ENCODE results near the gene CRTC1. TPM values are rescaled to one million over a fixed set of nuclear protein-coding genes. Genes with fewer than 3 reads are reported as not detected.

CRTC1 gene
- total and polyA plus RNA-seq, 9 of the 15 experiments (the other 6 are each of a cell fraction or from before 2014, with no cell fraction given), result 0.25 to 3.8 (median 1.2) TPM; not detected in 2

GRCh38 chr19:18704971-18705370 is 21.5 kb downstream of the CRTC1 start:
- DNase-seq (ENCODE audit: extremely low read depth in 1 of 4, low spot score in 3 of 4) (no peak), ATAC-seq (no peak), FAIRE-seq (no peak)
- H3K4me3 ChIP-seq, result no peak overlapping the region
- in situ Hi-C loops (cut with MboI), result no loop called here
- TF ChIP-seq ZNF398 (CRISPR knock-in tag; IDR thresholded peaks at IDR 0.05) (no peak), OTX1 (CRISPR knock-in tag; IDR thresholded peaks at IDR 0.05) (no peak), PCBP2 (IDR thresholded peaks at IDR 0.05; ENCODE audit: low read depth, low read length, poor library complexity, severe bottlenecking) (no peak), NONO (IDR thresholded peaks at IDR 0.05; ENCODE audit: low read depth in 2 of 2, low read length in 1 of 2) (no peak), CTBP1 (IDR thresholded peaks at IDR 0.05; ENCODE audit: borderline replicate concordance) (no peak)
- no peak overlapping the region for H2AFZ ChIP-seq (ENCODE audit: low read depth, low read length)
- intact Hi-C loops (cut with micrococcal nuclease), result no loop called here
- H3K27me3 ChIP-seq (ENCODE audit: control insufficient read depth in 2 of 2, insufficient read depth in 2 of 2, low read length in 2 of 2), result no peaks in the 10 kb centered on the region
- ChIA-PET CTCF (ENCODE audit: low intra/inter-chr PET ratio) (no interaction called here), POLR2A (no interaction called here)
- H3K79me2 ChIP-seq (ENCODE audit: control insufficient read depth, insufficient read depth, low read length), result 0 out of 3 replicates have a peak, but pooled peaks cover 6% of the 10 kb centered on the region
- WGBS (ENCODE audit: insufficient coverage, low coverage, missing lambda C conversion rate), result 38% methylated on average over 7 of the region's 7 CpGs
- no peak overlapping the region for H3K4me2 ChIP-seq (ENCODE audit: insufficient read depth, low read length)
- no peak overlapping the region for H3K27ac ChIP-seq (ENCODE audit: extremely low read depth, low read depth, low read length)
- H3K4me1 ChIP-seq (replicated peaks in 1 of 2; ENCODE audit: control insufficient read depth in 2 of 2, insufficient read depth in 2 of 2, low read length in 2 of 2), result peaks cover 8 to 33% of the 10 kb centered on the region in 2 experiments; a peak in 4 of 5 replicates
- H4K20me1 ChIP-seq (replicated peaks; ENCODE audit: control insufficient read depth, insufficient read depth, low read length), result peaks cover 25% of the 10 kb centered on the region
- H3K9me1 ChIP-seq (ENCODE audit: control insufficient read depth, insufficient read depth, low read length), result no peaks in the 10 kb centered on the region
- H3K36me3 ChIP-seq (ENCODE audit: control insufficient read depth, insufficient read depth, low read length), result no peaks in the 10 kb centered on the region
- BruUV-seq (replicated peaks), result no TSS peak
- H3K9me3 ChIP-seq (replicated peaks; ENCODE audit: control insufficient read depth, insufficient read depth, low read depth, low read length), result no peaks in the 10 kb centered on the region
- H3K9ac ChIP-seq (ENCODE audit: insufficient read depth in 1 of 2, low read depth in 2 of 2, low read length in 2 of 2), result no peak overlapping the region

Measured in K562 (cell line).